Measurements from ENCODE around the gene DNAJC7. TPM values are rescaled to one million over a fixed set of nuclear protein-coding genes. Genes with fewer than 3 reads are reported as not detected.

Gene DNAJC7
- total RNA-seq, 1 donor from 2014 or later = 47.7 TPM

GRCh38 chr17:42049834-42050392, 32.7 kb upstream of the DNAJC7 start:
- peaks cover 2% of the 10 kb centered on the region for H3K27me3 ChIP-seq (ENCODE audit: control insufficient read depth, insufficient read depth, low read length)
- no peak for TF ChIP-seq CTCF (IDR thresholded peaks at IDR 0.05; ENCODE audit: insufficient read depth, low read length, severe bottlenecking)
- peak overlapping the region; percentile 56 for H3K4me3 ChIP-seq (ENCODE audit: low read depth, low read length)
- no peaks in the 10 kb centered on the region for H3K36me3 ChIP-seq (ENCODE audit: control insufficient read depth, insufficient read depth, low read length)
- FAIRE-seq (no peak), DNase-seq (ENCODE audit: low read depth) (no peak)

- FAIRE-seq (no peak), DNase-seq (ENCODE audit: low read depth) (no peak)
- Histone ChIP-seq H3K27me3 (ENCODE audit: control insufficient read depth, insufficient read depth, low read length) (no peaks in the 10 kb centered on the region), H3K4me3 (ENCODE audit: low read depth, low read length) (no peak overlapping the region), H3K36me3 (ENCODE audit: control insufficient read depth, insufficient read depth, low read length) (no peaks in the 10 kb centered on the region)
- TF ChIP-seq CTCF (IDR thresholded peaks at IDR 0.05; ENCODE audit: insufficient read depth, low read length, severe bottlenecking) = no peak
Measured at GRCh38 chr17:42047343-42047742, 30.1 kb upstream of the DNAJC7 start.

GRCh38 chr17:42045719-42046118, 28.5 kb upstream of the DNAJC7 start:
- Histone ChIP-seq H3K36me3 (ENCODE audit: control insufficient read depth, insufficient read depth, low read length) (no peaks in the 10 kb centered on the region), H3K27me3 (ENCODE audit: control insufficient read depth, insufficient read depth, low read length) (no peaks in the 10 kb centered on the region), H3K4me3 (ENCODE audit: low read depth, low read length) (no peak overlapping the region)
- TF ChIP-seq CTCF (IDR thresholded peaks at IDR 0.05; ENCODE audit: insufficient read depth, low read length, severe bottlenecking) = no peak
- FAIRE-seq = no peak
- no peak for DNase-seq (ENCODE audit: low read depth)

GRCh38 chr17:42042598-42043319, 25.5 kb upstream of the DNAJC7 start:
- TF ChIP-seq CTCF (IDR thresholded peaks at IDR 0.05; ENCODE audit: insufficient read depth, low read length, severe bottlenecking) = no peak
- Histone ChIP-seq H3K4me3 (ENCODE audit: low read depth, low read length) (no peak overlapping the region), H3K36me3 (ENCODE audit: control insufficient read depth, insufficient read depth, low read length) (no peaks in the 10 kb centered on the region), H3K27me3 (ENCODE audit: control insufficient read depth, insufficient read depth, low read length) (no peaks in the 10 kb centered on the region)
- FAIRE-seq = no peak
- DNase-seq (ENCODE audit: low read depth) = no peak

- DNase-seq (ENCODE audit: low read depth) = no peak
- Histone ChIP-seq H3K36me3 (ENCODE audit: control insufficient read depth, insufficient read depth, low read length) (no peaks in the 10 kb centered on the region), H3K27me3 (ENCODE audit: control insufficient read depth, insufficient read depth, low read length) (no peaks in the 10 kb centered on the region), H3K4me3 (ENCODE audit: low read depth, low read length) (no peak overlapping the region)
- no peak for TF ChIP-seq CTCF (IDR thresholded peaks at IDR 0.05; ENCODE audit: insufficient read depth, low read length, severe bottlenecking)
- FAIRE-seq = no peak
Measured at GRCh38 chr17:42041619-42042018, 24.4 kb upstream of the DNAJC7 start.

Measured in bronchial epithelial cell (primary cell).